HG03469 (cell line): Measurements from ENCODE around the gene CDK10.

ENCODE experiments used
- ATAC-seq: cut with Tn5 transposase; IDR thresholded peaks from one replicate; pipeline ENCODE4 v1.9.1; 2021; ENCODE audit warnings: mild to moderate bottlenecking, moderate library complexity, moderate number of reproducible peaks; ENCODE audit not compliant: unreplicated experiment

The CDK10 gene

DNA sequence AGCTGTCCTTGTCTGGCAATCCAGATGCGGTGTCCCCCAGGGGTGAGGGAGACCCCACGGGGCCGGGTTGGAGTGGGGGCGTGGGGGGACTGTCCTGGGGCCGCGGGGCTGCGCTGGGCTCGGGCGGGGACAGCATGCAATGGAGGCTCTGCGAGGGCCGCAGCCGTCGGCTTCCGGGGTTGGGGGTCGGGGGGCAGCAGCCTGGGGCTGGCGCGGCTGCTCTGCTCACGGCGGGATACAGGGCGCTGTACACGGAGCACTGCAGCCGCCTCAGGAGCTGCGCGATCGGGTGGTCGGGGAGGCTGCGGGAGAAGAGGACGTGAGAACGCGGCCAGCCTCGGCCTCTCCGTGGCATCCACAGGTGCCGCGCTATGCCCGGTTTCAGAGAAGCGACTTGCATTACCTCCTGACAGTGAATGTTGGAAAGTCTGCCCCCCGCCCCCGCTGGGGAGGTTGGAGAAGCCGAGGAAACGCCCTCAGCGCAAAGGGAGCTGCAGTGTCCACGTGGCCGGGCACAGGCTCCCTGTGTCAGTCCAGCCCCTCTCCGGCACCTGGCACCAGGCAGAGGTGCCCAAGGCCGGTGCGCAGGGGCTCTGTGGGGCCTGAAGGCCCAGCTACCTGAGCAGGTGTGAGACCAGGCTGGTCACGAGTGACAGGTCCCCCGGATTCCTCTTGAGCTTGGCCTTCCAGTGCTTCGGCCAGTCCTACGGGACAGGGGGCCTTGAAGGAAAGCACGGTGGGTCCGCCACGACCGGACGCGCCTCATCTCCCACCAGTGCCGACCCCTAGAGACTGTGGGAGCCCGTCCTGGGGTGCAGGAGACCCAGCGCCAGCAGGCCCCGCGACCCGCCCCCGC lies 24.4 kb downstream of the CDK10 start:
- ATAC-seq: no peak

- no peak for ATAC-seq
These were observed 25.2 kb downstream of the CDK10 start for GRCh38 chr16:89711601-89712273.

DNA sequence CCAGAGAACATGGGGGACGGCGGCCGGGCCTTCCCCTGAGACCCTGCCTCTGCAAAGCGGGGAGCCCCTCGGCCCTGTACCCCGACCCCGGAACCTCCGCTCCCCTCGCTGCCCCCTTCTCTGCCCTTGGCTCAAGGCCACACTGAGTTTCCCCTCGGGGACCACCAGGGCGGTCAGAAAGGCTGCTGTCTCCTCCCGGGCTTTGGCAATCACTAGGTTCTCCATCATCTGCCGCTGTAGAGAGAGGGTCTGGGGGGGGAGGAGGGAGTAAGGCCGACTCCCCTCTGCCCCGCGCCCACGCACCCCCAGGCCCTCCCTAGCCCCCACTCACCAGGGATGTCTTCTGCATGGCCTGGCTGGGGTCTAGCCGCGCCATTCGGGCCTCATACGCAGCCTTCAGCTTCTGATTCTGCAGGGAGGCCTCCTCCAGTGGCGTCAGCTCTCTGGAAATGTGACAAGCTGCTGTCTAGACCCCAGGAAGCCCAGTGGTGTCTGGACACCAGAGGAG lies 25.8 kb downstream of the CDK10 start:
- no peak for ATAC-seq

- ATAC-seq: no peak
These were observed 30.0 kb downstream of the CDK10 start for GRCh38 chr16:89716493-89716892.

DNA sequence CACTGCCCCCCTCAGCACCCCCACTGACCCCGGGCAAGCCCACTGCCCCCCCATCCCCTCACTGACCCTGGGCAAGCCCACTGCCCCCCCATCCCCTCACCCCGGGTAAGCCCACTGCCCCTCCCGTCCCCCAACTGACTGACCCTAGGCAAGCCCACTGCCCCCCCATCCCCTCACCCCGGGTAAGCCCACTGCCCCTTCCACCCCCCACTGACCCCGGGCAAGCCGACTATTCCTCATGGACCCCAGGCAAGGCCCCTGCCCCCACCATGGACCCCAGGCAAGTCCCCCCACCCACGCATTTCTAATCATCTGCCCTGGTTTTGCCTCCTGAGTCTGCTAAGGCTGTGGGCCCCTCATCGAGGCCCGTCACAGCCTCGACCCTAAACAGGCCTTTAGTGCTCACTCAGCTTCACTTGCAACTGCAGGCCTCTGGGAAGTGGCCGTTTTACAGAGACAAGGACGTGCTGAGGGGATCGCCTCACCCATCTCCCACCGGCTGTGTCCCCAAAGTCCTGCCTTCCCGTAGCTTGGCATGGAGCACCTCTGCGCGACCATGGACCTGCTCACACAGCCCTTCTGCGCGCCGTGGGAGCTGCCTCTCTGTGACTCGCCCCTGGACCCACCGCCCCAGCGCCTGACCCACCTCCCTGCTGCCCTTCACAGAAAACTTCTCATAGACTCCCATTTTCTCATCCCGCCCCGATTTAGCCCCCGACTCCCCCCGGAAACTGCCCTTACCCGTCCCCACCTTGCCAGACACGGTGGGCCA lies 30.6 kb downstream of the CDK10 start:
- no peak for ATAC-seq

- ATAC-seq: no peak
These were observed 31.4 kb downstream of the CDK10 start for GRCh38 chr16:89717688-89718505.

DNA sequence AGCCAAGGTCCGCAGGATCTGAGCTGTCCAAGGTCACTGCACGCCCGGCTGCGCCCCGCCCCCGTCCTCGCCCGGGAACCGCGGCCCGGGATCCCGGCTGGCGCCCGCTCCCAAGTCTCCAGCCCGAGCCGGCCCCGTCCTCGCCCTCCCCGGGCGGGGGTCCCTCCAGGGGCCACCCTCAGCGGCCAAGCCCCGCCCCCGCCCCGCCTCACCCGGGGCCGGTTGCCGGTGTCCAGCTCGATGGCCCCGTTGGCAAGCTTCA lies 34.0 kb downstream of the CDK10 start:
- ATAC-seq: no peak

DNA sequence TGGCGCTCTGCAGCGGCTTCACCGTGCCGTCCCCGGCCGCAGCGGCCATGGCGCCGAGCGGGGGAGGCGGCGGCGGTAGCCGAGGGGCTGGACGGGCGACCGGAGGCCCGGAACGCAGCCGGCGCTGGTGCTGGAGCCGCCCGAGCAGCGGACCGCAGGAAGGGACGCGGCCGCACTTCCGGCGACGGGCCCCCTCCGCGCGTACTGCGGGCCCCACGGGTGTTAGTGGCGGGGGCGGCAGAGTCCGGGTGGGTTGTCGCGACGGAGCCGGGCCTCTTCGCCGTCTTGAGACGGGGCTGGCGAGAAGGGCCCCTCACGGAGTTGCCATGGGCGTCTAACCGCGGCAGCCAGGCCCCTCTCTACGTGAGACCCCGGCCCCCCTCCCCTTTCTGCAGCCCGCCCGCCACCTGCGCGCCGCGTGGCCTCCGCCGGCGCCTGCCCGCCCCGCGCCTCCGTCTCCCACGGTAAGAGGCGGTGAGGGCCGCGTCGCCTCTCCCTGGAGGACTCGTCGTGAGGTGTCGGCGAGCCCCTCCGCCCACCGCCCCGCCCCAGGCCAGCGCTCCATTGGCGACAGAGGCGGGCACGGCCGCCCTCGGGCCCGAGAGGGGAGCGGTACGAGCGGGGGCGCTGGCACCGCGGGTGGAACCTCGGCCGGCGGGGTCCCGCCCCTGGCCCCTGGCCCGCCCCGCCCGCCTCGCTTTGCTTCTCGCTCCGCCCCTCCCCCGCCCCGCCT lies 34.5 kb downstream of the CDK10 start, which contains the start of the genes VPS9D1 and ZNF276:
VPS9D1 (minus strand) TSS at position 86 of the 733 bp plus-strand sequence; CDS start at position 49, 37 bp downstream.
ZNF276 (plus strand) TSS at position 725 of the 733 bp plus-strand sequence. CDS start 104 bp downstream, outside the sequence.
- ATAC-seq: no peak

GRCh38 chr16:89721546-89722391 lies 35.3 kb downstream of the CDK10 start:
- no peak for ATAC-seq

GRCh38 chr16:89722392-89723278 lies 36.1 kb downstream of the CDK10 start:
- no peak for ATAC-seq

- ATAC-seq: no peak
These were observed 37.1 kb downstream of the CDK10 start for GRCh38 chr16:89723279-89724250.

DNA sequence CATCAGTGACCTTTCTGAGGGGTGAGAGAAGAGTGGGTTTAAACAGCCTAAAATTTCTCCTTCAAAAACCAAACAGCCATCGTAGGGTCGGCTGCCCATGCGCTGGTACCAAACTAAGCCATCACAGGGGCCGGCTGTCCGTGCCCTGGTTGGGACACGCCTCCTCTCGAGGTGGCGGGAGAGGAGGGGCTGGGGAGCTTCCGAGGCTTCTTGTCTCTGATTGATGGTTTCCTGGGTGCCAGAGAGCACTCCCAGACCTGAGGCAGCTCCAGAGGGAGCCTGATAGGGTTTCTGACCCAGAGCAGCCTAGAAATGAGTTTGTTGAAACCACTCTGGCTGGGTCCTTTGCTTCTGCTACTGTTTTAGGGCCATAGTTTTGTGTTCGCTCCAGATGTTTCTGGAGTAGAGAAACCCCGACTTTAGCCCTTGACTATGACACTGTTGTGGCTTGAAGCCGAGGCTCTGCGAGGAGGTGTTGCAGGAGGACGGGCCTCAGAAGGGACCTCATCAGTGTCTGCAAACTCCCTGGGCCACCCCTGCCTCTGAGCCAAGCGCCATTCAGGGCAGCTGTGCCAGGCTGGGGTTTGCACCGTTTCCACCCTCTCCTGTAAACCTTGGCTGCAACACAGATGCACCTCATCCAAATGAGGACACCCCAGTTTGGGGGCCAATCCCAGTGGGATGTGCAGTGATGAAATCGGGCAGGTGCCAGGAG lies 41.1 kb downstream of the CDK10 start:
- no peak for ATAC-seq

DNA sequence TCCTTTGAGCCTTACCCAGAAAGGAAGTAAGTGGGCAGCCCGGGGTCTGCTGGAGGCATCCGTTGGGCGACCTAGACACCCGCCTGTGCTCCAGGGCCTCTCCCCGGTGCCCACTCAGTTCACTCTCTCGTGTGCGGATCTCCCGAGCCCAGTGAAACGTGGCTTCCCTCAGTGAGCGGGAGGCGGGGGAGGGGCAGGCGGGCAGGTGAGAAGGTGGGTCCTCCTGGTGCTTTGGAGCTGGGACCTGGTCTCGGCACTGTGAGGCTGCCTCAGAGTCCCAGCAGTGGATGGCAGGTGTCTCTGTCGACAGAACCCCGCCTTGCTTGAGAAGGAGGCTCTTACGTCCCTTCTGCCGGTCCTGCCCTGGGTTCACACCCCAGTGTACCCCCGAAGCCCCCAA lies 42.8 kb downstream of the CDK10 start:
- ATAC-seq: no peak

- ATAC-seq: no peak
These were observed 43.5 kb downstream of the CDK10 start for GRCh38 chr16:89729863-89730593.

GRCh38 chr16:89730610-89731234 lies 44.2 kb downstream of the CDK10 start:
- ATAC-seq: no peak
